CD4-positive, alpha-beta T cell treated with Interleukin-4 for 4 hours (primary cell): ENCODE measurements around the gene DSG2.
"Not testable (repeated sequence)": the region's sequence is repeated elsewhere in the genome, so short reads cannot be mapped to it uniquely, and the experiment has no call there.

Experiments
- DNase-seq: peaks from one replicate; pipeline ENCODE4 v3.0.0-alpha.2; 2020

Gene DSG2

DNA sequence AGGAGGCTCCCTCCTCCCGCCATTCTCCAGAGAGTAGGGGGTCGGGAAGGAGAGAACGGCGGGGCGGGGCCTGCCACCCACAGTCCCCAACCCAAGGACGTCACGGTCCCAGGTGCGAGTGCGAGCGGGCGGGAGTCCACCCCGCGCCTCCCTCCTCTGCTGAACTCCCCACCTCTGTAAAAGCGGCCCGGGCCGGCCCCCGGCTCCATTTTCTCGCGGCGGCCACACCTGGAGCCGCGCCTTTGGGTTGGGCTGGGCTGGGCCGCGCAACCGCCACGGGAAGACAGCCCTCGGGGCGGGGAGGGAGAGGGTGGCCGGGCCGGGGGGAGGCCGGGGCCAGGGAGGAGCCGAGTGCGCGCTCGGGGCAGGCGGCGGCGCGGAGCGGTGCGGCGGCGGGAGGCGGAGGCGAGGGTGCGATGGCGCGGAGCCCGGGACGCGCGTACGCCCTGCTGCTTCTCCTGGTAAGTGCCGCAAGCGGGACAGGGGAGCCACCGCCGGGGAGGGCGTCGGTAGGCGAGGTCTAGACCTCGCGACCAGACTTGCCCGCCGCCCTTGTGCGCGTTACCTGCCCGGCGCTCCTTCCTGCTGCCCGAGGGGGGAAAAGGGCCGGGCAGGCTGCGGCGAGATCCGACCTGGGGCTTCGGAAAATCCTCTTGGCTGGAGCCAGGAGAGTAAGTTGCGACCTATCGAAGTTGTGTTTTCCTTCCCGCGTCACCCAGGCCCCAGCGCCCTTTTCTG, at the start of gene DSG2:
TSS of gene DSG2 (plus strand) at position 342 of the 738 bp plus-strand sequence. CDS start at position 417, 75 bp downstream.
- no peak for DNase-seq

- DNase-seq, result no peak
Observed at GRCh38 chr18:31450409-31450808, 47.6 kb upstream of the DSG2 start.

DNA sequence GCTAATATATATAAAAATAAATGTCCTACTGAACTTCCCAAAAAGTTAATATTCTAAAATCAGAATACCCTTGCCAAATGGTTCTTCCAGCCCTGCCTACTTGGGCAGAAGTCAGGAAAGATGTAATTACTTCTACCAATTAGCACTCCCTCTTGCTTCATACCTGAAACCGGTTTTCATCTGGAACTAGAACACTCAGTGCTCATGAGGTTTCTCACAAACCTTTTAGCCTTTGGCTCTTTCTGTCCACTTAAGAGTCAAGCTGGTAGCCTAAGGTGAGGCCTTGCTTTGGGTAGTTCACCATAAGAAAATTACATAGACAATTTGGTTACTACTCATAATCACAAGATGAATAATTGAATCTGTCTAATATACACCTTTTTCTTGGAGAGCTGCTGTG, 46.4 kb upstream of the DSG2 start:
- no peak for DNase-seq

- no peak for DNase-seq
Observed at GRCh38 chr18:31454066-31454708, 43.8 kb upstream of the DSG2 start.

GRCh38 chr18:31469629-31470028, 28.3 kb upstream of the DSG2 start:
- DNase-seq, result no peak

- no peak for DNase-seq
Observed at GRCh38 chr18:31478688-31479087, 19.3 kb upstream of the DSG2 start.

GRCh38 chr18:31482051-31482450, 15.9 kb upstream of the DSG2 start:
- no peak for DNase-seq

DNA sequence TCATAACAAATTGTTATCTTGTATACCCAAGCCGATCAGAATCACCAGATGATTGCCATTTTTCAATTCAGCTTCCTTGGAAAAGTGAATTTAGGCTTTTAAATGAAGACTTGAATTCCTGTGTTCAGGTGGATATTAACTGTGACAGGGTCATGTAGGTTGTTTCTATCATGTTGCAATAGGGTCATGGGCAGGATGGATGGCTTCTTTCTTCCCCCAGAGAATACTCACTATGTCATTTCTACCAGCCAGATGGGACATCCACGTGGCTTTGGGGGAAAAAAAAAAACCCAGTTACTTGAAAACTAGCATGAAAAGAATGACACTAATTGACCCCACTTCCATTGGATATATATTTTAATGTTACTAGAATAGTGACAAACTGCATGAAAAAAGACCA, 14.6 kb upstream of the DSG2 start:
- no peak for DNase-seq

- DNase-seq, result no peak
Observed at GRCh38 chr18:31484461-31484860, 13.5 kb upstream of the DSG2 start.

DNA sequence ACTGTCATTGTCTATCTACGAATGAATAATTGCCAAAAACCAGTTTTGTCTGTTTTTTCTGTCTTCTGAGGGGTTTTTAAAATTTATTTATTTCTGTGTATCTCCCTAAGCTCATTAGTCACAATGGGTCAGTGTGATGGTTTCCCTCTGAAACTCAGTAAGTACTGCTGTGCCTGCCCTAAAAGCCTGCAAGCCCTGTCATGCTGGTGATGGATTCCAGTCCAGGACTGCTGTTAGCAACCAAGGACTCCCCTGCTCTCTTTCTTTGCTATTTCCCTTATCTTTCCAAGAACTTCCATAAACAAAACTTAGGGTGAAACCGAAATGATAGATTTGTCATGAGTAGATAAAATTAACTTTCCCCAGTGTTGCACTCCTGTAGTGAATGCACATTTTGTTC, 11.8 kb upstream of the DSG2 start:
- DNase-seq, result no peak

GRCh38 chr18:31487246-31488015, 10.5 kb upstream of the DSG2 start:
- no peak for DNase-seq

- DNase-seq, result no peak
Observed at GRCh38 chr18:31489311-31489710, 8.7 kb upstream of the DSG2 start.

- DNase-seq, result no peak
Observed at GRCh38 chr18:31490387-31490786, 7.6 kb upstream of the DSG2 start.

DNA sequence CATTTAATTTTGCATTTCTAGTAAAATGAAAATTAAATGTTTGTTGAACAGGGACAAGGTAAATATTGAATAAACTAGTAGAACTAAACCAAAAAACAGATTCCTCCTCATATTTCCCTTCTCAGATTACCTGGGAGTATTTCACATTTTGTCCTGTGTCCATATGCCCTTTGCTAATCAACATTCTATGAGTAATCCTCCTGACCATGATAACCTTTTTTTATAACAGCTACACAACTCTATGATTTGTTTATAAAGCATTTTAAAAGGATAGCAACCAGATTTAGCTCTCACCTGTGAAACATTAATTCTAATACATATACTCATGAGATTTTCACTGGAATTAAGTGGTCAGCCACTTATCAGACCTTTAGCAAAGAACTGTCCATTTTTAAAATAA, 7.1 kb upstream of the DSG2 start:
- DNase-seq, result no peak

GRCh38 chr18:31491586-31491985, 6.4 kb upstream of the DSG2 start:
- no peak for DNase-seq

- DNase-seq, result no peak
Observed at GRCh38 chr18:31492671-31493070, 5.3 kb upstream of the DSG2 start.

DNA sequence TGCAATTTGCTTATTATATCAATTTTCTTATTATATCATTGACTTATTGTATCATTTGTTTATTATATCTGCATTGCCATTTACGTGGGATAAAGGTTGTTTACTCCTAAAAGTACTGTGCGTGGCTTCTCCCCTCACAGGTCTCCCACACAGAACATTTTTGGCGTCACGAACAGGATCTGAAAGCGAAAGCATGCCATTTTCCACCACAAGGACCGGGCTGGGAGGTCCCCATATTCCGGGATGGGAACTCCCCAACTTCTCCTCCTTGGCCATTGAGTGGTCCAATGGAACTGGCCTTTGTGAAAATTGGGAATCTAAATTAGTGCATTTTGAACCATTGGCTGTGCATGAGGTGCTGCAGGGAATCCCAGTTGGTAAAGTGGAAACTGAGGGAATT, 4.8 kb upstream of the DSG2 start:
- no peak for DNase-seq

DNA sequence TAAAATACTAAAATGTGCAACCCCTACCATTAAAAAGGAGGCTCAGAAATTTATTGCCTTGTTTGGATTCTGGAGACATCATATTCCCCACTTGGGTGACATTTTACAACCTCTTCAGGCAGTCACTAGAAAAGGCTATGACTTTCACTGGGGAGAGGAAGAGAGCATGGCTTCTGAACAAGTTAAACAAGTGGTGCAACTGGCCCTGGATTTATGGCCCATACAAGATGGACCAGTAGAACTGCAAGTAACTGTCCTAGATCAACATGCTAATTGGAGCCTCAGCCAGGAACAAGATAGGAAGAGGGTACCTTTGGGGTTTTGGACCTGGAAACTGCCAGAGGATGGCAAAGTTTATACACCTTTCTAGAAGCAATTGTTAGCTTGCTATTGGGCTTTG, 4.0 kb upstream of the DSG2 start:
- no peak for DNase-seq

- not testable (repeated sequence) for DNase-seq
Observed at GRCh38 chr18:31494705-31495244, 3.2 kb upstream of the DSG2 start.

GRCh38 chr18:31497404-31497835, 557 bp upstream of the DSG2 start:
- no peak for DNase-seq

DNA sequence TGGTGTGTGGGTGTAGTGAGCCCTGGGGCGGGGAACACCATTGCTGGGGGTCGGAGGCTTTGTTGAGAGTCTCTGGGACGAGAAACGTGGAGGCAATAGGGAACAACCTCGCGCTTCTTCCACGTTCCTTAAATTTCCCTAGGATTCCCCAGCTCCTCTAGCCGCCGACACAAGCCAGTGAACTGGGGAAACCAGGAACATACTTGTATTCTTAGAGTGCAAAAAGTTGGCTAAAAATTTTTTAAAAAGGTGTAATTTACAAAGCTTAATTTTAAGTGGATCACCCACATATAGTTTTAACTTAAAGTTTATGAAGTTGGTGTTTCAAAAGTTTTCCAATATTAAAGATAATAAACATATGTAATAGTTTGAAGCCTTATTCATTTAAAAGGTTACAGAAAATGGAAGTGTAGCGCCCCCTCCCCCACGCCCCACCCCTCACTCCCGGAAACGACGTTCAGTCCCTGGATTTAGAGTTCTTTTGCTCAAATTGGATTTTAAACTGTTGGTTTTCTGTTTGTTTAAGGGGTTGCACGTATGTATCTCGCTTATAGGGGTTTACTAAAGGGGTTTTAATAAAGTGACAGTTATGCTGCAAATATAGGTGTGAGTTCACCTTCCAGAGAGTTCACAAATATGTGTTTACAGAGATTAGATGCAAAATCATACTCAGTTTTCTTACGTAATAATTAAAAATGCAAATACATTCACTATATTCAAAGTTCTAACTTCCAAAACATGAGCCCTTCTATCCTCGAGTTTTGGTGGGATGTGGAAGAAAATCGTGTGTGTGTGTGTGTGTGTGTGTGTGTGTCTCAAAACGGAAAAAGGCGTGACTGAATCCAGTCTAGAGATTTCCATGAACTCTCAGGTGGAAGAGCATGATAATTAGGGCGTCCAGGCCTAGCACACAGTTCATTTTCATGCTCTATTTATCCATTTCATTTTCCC, 872 bp downstream of the DSG2 start:
- DNase-seq, result no peak

- DNase-seq, result no peak
Observed at GRCh38 chr18:31500051-31500688, 2.2 kb downstream of the DSG2 start.
